K562 (cell line): ENCODE data around the gene LST1. TPM values are rescaled to one million over a fixed set of nuclear protein-coding genes. Genes with fewer than 3 reads are reported as not detected.
A peak's percentile ranks its signal among the peaks of the same experiment; 100 is the strongest.

Experiments used
- ATAC-seq: fragments of 200-7000 bp; cut with Tn5 transposase; 3 replicates; pipeline ENCODE4 v1.9.1; 2020; ENCODE audit warnings: moderate library complexity
- BruUV-seq: library from RNA; stranded (reverse); fragments of 400-500 nt; replicated peaks from 2 replicates; lab custom pipeline; 2021; lab: Mats Ljungman, UMichigan
- CTCF ChIA-PET: fragments of 300-600 bp; formaldehyde crosslinking; extraction: SDS; loops from one replicate; lab custom pipeline; 2021; ENCODE audit warnings: low intra/inter-chr PET ratio; lab: Yijun Ruan, JAX
- POLR2A ChIA-PET: fragments of 300-600, 350-650 bp; sonication (Branson Sonifier 250); formaldehyde crosslinking; extraction: SDS; loops from one replicate; lab custom pipeline; 2021; ENCODE audit warnings: antibody characterized with exemption, inconsistent platforms; lab: Yijun Ruan, JAX
- DNase-seq, 4 experiments: peaks; one replicate each; pipeline versions ENCODE4 v3.0.0 to v3.0.0-alpha.2; 2011 to 2018; ENCODE audit warnings: low spot score in 3 of 4, mixed read lengths in 3 of 4; ENCODE audit errors: extremely low read depth in 1 of 4
- FAIRE-seq: peaks from 2 replicates; lab custom pipeline; 2011; peaks lifted over from hg19 to GRCh38; lab: Jason Lieb, UNC
- H2AFZ ChIP-seq: 2 replicates; pipeline ENCODE4 v1.6.0; 2011; ENCODE audit warnings: low read depth, low read length, control low read depth, inconsistent platforms
- H3K27ac ChIP-seq: fragments of 200-600 bp; 3 replicates; pipeline ENCODE4 v1.8.0; 2011; ENCODE audit warnings: low read depth, mild to moderate bottlenecking, control low read depth, inconsistent platforms, low read length, moderate library complexity, mixed read lengths; ENCODE audit errors: extremely low read depth
- H3K27me3 ChIP-seq, 2 experiments: fragments of 300-600 bp in 1 of 2; 2 replicates in 1 of 2; 3 replicates in 1 of 2; pipeline versions ENCODE4 v1.6.0 to v1.8.0; 2011; ENCODE audit warnings: inconsistent platforms in 2 of 2, low read length in 2 of 2, mild to moderate bottlenecking in 1 of 2, mixed read lengths in 1 of 2, moderate library complexity in 1 of 2; ENCODE audit not compliant: control insufficient read depth in 2 of 2, insufficient read depth in 2 of 2
- H3K36me3 ChIP-seq: fragments of 300-600 bp; 3 replicates; pipeline ENCODE4 v1.8.0; 2011; ENCODE audit warnings: mild to moderate bottlenecking, low read length, inconsistent platforms; ENCODE audit not compliant: control insufficient read depth, insufficient read depth
- H3K4me1 ChIP-seq, 2 experiments: fragments of 200-600 bp in 1 of 2; replicated peaks in 1 of 2; 2 replicates in 1 of 2; 3 replicates in 1 of 2; pipeline versions ENCODE4 v1.5.1 to v1.8.0; 2011; ENCODE audit warnings: inconsistent platforms in 2 of 2, low read length in 2 of 2, mild to moderate bottlenecking in 1 of 2, mixed read lengths in 1 of 2, moderate library complexity in 1 of 2; ENCODE audit not compliant: control insufficient read depth in 2 of 2, insufficient read depth in 2 of 2
- H3K4me2 ChIP-seq: 2 replicates; pipeline ENCODE4 v1.6.1; 2011; ENCODE audit warnings: low read length, control low read depth, inconsistent platforms, mixed read lengths; ENCODE audit not compliant: insufficient read depth
- H3K4me3 ChIP-seq: fragments of 200-600 bp; sonication (generic), shearing (Covaris generic); 2 replicates; pipeline ENCODE4 v1.5.1; 2016; ENCODE audit warnings: control low read depth, inconsistent platforms
- H3K79me2 ChIP-seq: fragments of 200-600 bp; 3 replicates; pipeline ENCODE4 v1.8.0; 2011; ENCODE audit warnings: low read length, inconsistent platforms; ENCODE audit not compliant: control insufficient read depth, insufficient read depth
- H3K9ac ChIP-seq, 2 experiments: 2 replicates each; pipeline versions ENCODE4 v1.6.0 to v1.6.1; 2011; ENCODE audit warnings: low read depth in 2 of 2, low read length in 2 of 2, control low read depth in 1 of 2, inconsistent platforms in 1 of 2, mild to moderate bottlenecking in 1 of 2, mixed read lengths in 1 of 2; ENCODE audit not compliant: insufficient read depth in 1 of 2
- H3K9me1 ChIP-seq: one replicate; pipeline ENCODE4 v1.6.0; 2011; ENCODE audit warnings: inconsistent platforms, mild to moderate bottlenecking, low read length, moderate library complexity; ENCODE audit not compliant: control insufficient read depth, insufficient read depth
- H3K9me3 ChIP-seq: replicated peaks from 2 replicates; pipeline ENCODE4 v1.5.1; 2011; ENCODE audit warnings: low read depth, low read length, inconsistent platforms; ENCODE audit not compliant: control insufficient read depth, insufficient read depth
- H4K20me1 ChIP-seq: replicated peaks from 2 replicates; pipeline ENCODE4 v1.6.1; 2011; ENCODE audit warnings: low read length, inconsistent platforms, mixed read lengths; ENCODE audit not compliant: control insufficient read depth, insufficient read depth
- BACH1 ChIP-seq: fragments of 200-800 bp; sonication (Bioruptor generic); IDR thresholded peaks from 2 replicates; pipeline ENCODE4 v1.6.1; 2016; ENCODE audit warnings: missing genetic modification characterization, missing compliant biosample characterization
- CHD1 ChIP-seq: fragments of 200-600 bp; sonication (generic); IDR thresholded peaks from one replicate; pipeline ENCODE4 v1.6.1; 2012; ENCODE audit warnings: mild to moderate bottlenecking, moderate library complexity, low read length, inconsistent platforms
- CHD2 ChIP-seq: IDR thresholded peaks from 2 replicates; pipeline ENCODE4 v1.6.1; 2011; ENCODE audit warnings: low read depth, low read length
- ETS2 ChIP-seq: IDR thresholded peaks from 2 replicates; pipeline ENCODE4 v1.6.1; 2016; ENCODE audit warnings: borderline replicate concordance, missing genetic modification characterization, mild to moderate bottlenecking, moderate library complexity, missing compliant biosample characterization; ENCODE audit not compliant: poor library complexity, severe bottlenecking
- HES1 ChIP-seq: fragments of 450-650 bp; IDR thresholded peaks from 2 replicates; pipeline ENCODE4 v1.6.1; 2016; ENCODE audit warnings: low read depth, mild to moderate bottlenecking, moderate library complexity
- JUN ChIP-seq, 2 experiments: sonication (generic) in 1 of 2; formaldehyde crosslinking in 1 of 2; IDR thresholded peaks; 2 replicates each; pipeline versions ENCODE4 v1.6.1 to v1.8.0; 2012 to 2022; ENCODE audit warnings: borderline replicate concordance in 2 of 2, mild to moderate bottlenecking in 2 of 2, improper control_type of control experiment in 1 of 2, low read depth in 1 of 2, low read length in 1 of 2, missing genetic modification reagents in 1 of 2
- NR3C1 ChIP-seq: sonication (generic); formaldehyde crosslinking; IDR thresholded peaks from 2 replicates; pipeline ENCODE4 v1.8.1; 2022; ENCODE audit warnings: missing genetic modification reagents
- NR4A1 ChIP-seq, 2 experiments: fragments of 250-450 bp in 1 of 2; fragments of 450-650 bp in 1 of 2; sonication (Bioruptor Pico) in 1 of 2; IDR thresholded peaks; 2 replicates each; pipeline versions ENCODE4 v1.4.0 to v1.6.1; 2016 to 2020; ENCODE audit warnings: mild to moderate bottlenecking in 2 of 2, missing compliant biosample characterization in 1 of 2, missing genetic modification characterization in 1 of 2, moderate library complexity in 1 of 2
- TEAD1 ChIP-seq, 2 experiments: fragments of 450-650 bp in 1 of 2; sonication (generic) in 1 of 2; formaldehyde crosslinking; IDR thresholded peaks; 2 replicates each; pipeline versions ENCODE4 v1.4.0 to v1.8.0; 2020 to 2022; ENCODE audit warnings: mild to moderate bottlenecking in 2 of 2, missing genetic modification reagents in 1 of 2
- ZFX ChIP-seq: sonication (generic); formaldehyde crosslinking; IDR thresholded peaks from 2 replicates; pipeline ENCODE4 v1.8.0; 2022; ENCODE audit warnings: mild to moderate bottlenecking, missing genetic modification reagents, moderate library complexity
- ZNF175 ChIP-seq: fragments of 200-800 bp; sonication (Bioruptor generic); IDR thresholded peaks from 2 replicates; pipeline ENCODE4 v1.6.1; 2016; ENCODE audit warnings: low read depth, mild to moderate bottlenecking, missing genetic modification characterization, missing compliant biosample characterization
- ZNF253 ChIP-seq: fragments of 250-450 bp; sonication (Bioruptor Pico); conservative IDR thresholded peaks from 2 replicates; pipeline ENCODE4 v1.6.1; 2021; ENCODE audit warnings: mild to moderate bottlenecking
- ZNF41 ChIP-seq: fragments of 250-450 bp; sonication (Bioruptor Pico); conservative IDR thresholded peaks from 2 replicates; pipeline ENCODE4 v1.4.0; 2020; ENCODE audit warnings: mild to moderate bottlenecking
- ZNF444 ChIP-seq: fragments of 250-450 bp; sonication (Bioruptor Pico); IDR thresholded peaks from 2 replicates; pipeline ENCODE4 v1.4.0; 2020; ENCODE audit warnings: mild to moderate bottlenecking, moderate library complexity
- ZNF740 ChIP-seq, 3 experiments: fragments of 200-800 bp in 1 of 3; sonication (Bioruptor generic) in 1 of 3; sonication (generic) in 1 of 3; formaldehyde crosslinking in 1 of 3; IDR thresholded peaks; 2 replicates each; pipeline versions ENCODE4 v1.6.1 to v1.8.0; 2016 to 2022; ENCODE audit warnings: mild to moderate bottlenecking in 2 of 3, missing compliant biosample characterization in 2 of 3, missing genetic modification characterization in 2 of 3, missing genetic modification reagents in 1 of 3
- WGBS: fragments of 100-300 bp; shearing (Covaris generic); methylation state at CpG from one replicate; pipeline ENCODE4 v1.1.6; 2016; ENCODE audit warnings: low coverage, mixed read lengths; ENCODE audit not compliant: insufficient coverage; ENCODE audit errors: missing lambda C conversion rate; 5-methylcytosine and 5-hydroxymethylcytosine counted together
- in situ Hi-C: fragments of 300-500 bp; cut with MboI; formaldehyde crosslinking; loops from 4 replicates; pipeline ENCODE4 v1.15.0; 2018; ENCODE audit warnings: inconsistent platforms, mixed read lengths
- intact Hi-C: fragments of 100-400 bp; cut with micrococcal nuclease; formaldehyde crosslinking; loops from 2 replicates; pipeline ENCODE4 v1.14.2; 2022
- polyA plus RNA-seq, 8 experiments: library from polyadenylated mRNA; depleted of rRNA in 4 of 8; stranded (reverse) in 5 of 8; unstranded in 3 of 8; fragments of >200 nt; fragmentation: Nextera tagmentation in 2 of 8; fragmentation: Illumina TruSeq in 1 of 8; extraction: Ambion mirVana in 2 of 8; extraction: Trizol in 1 of 8; gene quantifications; 2 replicates each; pipeline versions ENCODE4 v1.2.1 to v1.2.3, GENCODE V29; 2011 to 2014; ENCODE audit warnings: inconsistent platforms in 1 of 8, missing spikeins in 1 of 8
- total RNA-seq, 7 experiments: library from RNA; depleted of rRNA in 6 of 7; stranded (reverse); fragments of >200 nt in 6 of 7; fragmentation: Illumina TruSeq in 2 of 7; extraction: Trizol in 2 of 7; gene quantifications; 2 replicates each; pipeline versions ENCODE4 v1.2.1 to v1.2.3, GENCODE V29; 2011 to 2021; ENCODE audit warnings: low replicate concordance in 1 of 7

Gene LST1
- total and polyA plus RNA-seq, 9 of the 15 experiments (the other 6 are each of a cell fraction or from before 2014, with no cell fraction given): 0.82 to 7.8 (median 1.7) TPM

- intact Hi-C loops: loop anchor here (1.0 to 10.0 kb wide), 7 partner anchors 33 to 314 kb away; partner anchors contain the start of genes GPANK1, HSPA1B, LY6G5C and NEU1
- no peaks in the 10 kb centered on the region for H3K9me1 ChIP-seq
- H3K79me2 ChIP-seq: peaks cover 29% of the 10 kb centered on the region
- peaks cover 10 to 13% of the 10 kb centered on the region in 2 experiments; a peak in 4 of 5 replicates for H3K4me1 ChIP-seq
- peak overlapping the region; percentile 52 for H3K4me3 ChIP-seq
- no peak for FAIRE-seq
- CTCF ChIA-PET: interaction anchor here (0.5 to 2.3 kb wide), 7 partner anchors 32 to 1039 kb away, joined by 3 to 78 read pairs (median 3); no protein-coding TSS in a partner anchor
- H4K20me1 ChIP-seq: no peaks in the 10 kb centered on the region
- H2AFZ ChIP-seq: peak overlapping the region; percentile 76
- peak overlapping the region; percentile 81 for H3K27ac ChIP-seq
- H3K9ac ChIP-seq: peak overlapping the region; percentile 91 to 96
- no peaks in the 10 kb centered on the region for H3K9me3 ChIP-seq
- H3K4me2 ChIP-seq: peak overlapping the region; percentile 96
- no peaks in the 10 kb centered on the region for H3K27me3 ChIP-seq
- in situ Hi-C loops: loop anchor here (5.0 to 25.0 kb wide), 3 partner anchors 49 to 1414 kb away; partner anchors contain the start of genes BRD2, C6orf47, GPANK1 and HLA-DMA
- peak; percentile 33 for ATAC-seq
- H3K36me3 ChIP-seq: peaks cover 35% of the 10 kb centered on the region
- peak in 3 of 4 experiments; percentile 33 to 51 (median 45) for DNase-seq
- BruUV-seq: TSS peak; percentile 59
- POLR2A ChIA-PET: interaction anchor here (0.5 to 5.7 kb wide), 24 partner anchors 9 to 288 kb away, joined by 3 to 38 read pairs (median 4); partner anchors contain the start of genes APOM, BAG6 and GPANK1
- WGBS: 14% methylated on average over 24 of the region's 24 CpGs
- no peak for TF ChIP-seq HES1
- no peak for TF ChIP-seq ZNF41 (CRISPR knock-in tag)
- TF ChIP-seq BACH1 (tag): peak; percentile 70
- no peak for TF ChIP-seq NR3C1 (CRISPR knock-in tag)
- no peak for TF ChIP-seq ZNF444 (CRISPR knock-in tag)
- TF ChIP-seq ZNF740 (CRISPR knock-in tag; IDR thresholded peaks at IDR 0.05): no peak
- TF ChIP-seq ZNF740 (tag; IDR thresholded peaks at IDR 0.05): peak in 1 of 2 experiments; percentile 84; a peak in 1 of 4 replicates
- no peak for TF ChIP-seq ZNF175 (CRISPR knock-in tag)
- TF ChIP-seq CHD2: no peak
- TF ChIP-seq JUN (IDR thresholded peaks at IDR 0.05; ENCODE audit: borderline replicate concordance, low read depth, low read length): no peak
- 0 out of 2 replicates have a peak, but pooled peaks have one; percentile 69 for TF ChIP-seq JUN (CRISPR knock-in tag; IDR thresholded peaks at IDR 0.05; ENCODE audit: borderline replicate concordance)
- no peak for TF ChIP-seq TEAD1 (CRISPR knock-in tag; IDR thresholded peaks at IDR 0.05)
- no peak for TF ChIP-seq ETS2
- peak; percentile 52 for TF ChIP-seq CHD1
- no peak for TF ChIP-seq ZNF253
- TF ChIP-seq NR4A1 (CRISPR knock-in tag; IDR thresholded peaks at IDR 0.05): peak; percentile 42; the same call in 1 of the 2 replicates
- TF ChIP-seq NR4A1 (tag; IDR thresholded peaks at IDR 0.05): peak; percentile 75; the same call in 1 of the 2 replicates
- TF ChIP-seq ZFX (CRISPR knock-in tag): peak; percentile 85
These were observed 38.1 kb upstream of the LST1 start for GRCh38 chr6:31547727-31548543.
